ENCODE measurements around the gene P2RY11.

P2RY11 gene

GRCh38 chr19:10111405-10111811 is at the start of gene P2RY11:
P2RY11 (plus strand) TSS chr19:10111693; CDS start chr19:10111722, 29 bp downstream.
- no peak for DNase-seq (ENCODE audit: low read depth in 2 of 2)

DNA sequence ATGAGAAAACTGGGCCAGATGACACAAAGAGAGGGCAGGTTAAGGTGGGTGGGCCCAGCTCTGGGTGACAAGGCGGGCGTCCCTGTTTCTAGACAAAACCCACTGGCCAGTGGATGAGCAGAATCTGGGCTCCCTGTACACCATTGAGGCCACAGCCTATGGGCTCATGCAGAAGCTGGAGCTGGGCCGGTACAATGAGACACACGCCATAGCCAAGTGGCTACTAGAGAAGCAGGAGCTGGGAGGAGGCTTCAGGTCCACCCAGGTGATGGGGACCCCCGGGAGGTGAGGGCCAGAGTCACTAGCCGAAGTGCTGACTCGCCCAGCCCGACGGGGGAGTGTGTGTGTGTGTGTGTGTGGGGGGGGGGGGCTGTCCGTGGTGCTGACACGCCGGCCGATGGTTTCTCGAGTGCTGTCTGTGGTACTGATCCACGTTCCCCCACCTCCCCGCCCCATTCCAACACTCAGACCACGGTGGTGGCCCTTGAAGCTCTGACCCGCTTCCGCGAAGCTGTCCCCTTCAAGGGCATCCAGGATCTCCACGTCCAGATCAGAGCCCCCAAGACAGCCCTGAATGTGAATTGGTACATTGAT is 49.7 kb upstream of the P2RY11 start:
- DNase-seq (ENCODE audit: low read depth in 2 of 2) = no peak

DNA sequence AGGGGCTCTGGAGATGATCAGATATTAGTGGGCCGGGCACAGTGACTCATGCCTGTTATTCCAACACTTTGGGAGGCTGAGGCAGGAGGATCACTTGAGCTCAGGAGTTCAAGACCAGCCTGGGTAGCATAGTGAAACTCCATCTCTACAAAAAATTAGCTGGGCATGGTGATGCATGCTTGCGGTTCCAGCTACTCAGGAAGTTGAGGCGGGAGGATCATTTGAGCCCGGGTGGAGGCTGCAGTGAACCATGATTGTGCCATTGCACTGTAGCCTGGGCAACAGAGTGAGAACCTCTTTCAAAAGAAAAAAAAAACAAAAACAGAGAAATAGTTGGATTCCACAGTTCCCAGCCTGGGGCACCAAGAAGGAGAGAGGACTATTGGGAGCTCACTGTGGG is 43.3 kb upstream of the P2RY11 start:
- no peak for DNase-seq (ENCODE audit: low read depth in 2 of 2)

DNA sequence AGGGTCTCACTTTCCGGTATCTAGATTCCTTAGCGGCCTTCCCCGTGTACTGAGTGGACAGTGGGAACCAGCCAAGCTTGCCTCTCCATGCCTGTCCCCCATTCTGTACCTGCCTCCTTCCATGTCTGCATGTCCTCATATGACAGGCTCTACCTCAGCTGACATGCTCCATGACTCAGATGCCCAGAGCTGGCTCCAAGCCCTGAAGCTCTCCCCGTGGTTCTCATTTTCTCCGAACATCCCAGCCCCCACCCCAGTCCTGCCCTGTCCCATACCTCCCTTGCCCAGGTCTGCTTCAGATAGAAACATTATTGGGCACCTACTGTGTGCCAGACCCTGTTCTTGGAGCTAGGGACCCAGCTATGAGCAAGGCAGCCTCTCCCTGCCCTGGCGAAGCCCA is 42.4 kb upstream of the P2RY11 start:
- no peak for DNase-seq (ENCODE audit: low read depth in 2 of 2)

- DNase-seq (ENCODE audit: low read depth in 2 of 2) = no peak
These were observed 40.6 kb upstream of the P2RY11 start for GRCh38 chr19:10070730-10071446.

- DNase-seq (ENCODE audit: low read depth in 2 of 2) = no peak
These were observed 37.3 kb upstream of the P2RY11 start for GRCh38 chr19:10074153-10074552.

GRCh38 chr19:10076535-10076934 is 35.0 kb upstream of the P2RY11 start:
- DNase-seq (ENCODE audit: low read depth in 2 of 2) = no peak

- DNase-seq (ENCODE audit: low read depth in 2 of 2) = no peak
These were observed 33.2 kb upstream of the P2RY11 start for GRCh38 chr19:10078329-10078728.

- DNase-seq (ENCODE audit: low read depth in 2 of 2) = no peak
These were observed 32.5 kb upstream of the P2RY11 start for GRCh38 chr19:10079031-10079453.

DNA sequence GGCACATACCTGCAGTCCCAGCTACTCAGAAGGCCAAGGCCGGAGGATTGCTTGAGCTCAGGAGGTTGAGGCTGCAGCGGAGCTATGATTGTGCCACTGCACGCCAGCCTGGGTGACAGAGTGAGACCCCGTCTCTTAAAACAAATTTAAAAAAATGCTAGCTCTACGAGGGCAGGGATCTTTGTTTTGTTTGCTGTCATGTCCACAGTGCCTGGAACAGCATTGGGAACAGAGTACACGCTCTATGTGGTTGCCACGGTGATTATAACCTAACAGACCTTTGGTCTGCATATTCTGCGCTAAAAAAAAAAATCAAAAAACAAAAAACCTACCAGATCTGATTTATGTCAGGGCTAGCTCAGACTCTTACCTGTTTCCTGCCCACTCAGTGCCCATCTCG is 27.6 kb upstream of the P2RY11 start:
- DNase-seq (ENCODE audit: low read depth in 2 of 2) = no peak

DNA sequence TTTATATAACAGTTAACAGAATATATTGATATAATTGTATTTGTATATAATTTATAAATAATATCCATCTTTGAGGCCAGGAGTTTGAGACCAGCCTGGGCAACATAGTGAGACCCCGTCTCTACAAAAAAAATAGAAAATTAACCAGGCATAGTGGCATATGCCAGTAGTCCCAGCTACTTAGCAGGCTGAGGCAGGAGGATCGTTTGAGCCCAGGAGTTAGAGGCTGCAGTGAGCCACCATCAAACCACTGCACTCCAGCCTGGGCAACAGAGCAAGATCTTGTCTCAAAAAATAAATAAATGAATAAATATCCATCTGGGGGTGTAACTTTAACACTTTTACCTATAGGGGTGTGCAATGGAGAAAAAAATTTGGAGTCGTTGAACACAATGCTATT is 26.7 kb upstream of the P2RY11 start:
- DNase-seq (ENCODE audit: low read depth in 2 of 2) = no peak

GRCh38 chr19:10085641-10086590 is 25.6 kb upstream of the P2RY11 start, which contains the start of gene SHFL:
SHFL (plus strand) TSS chr19:10086317; CDS start chr19:10086428, 111 bp downstream.
- DNase-seq (ENCODE audit: low read depth in 2 of 2) = peak; percentile 71

DNA sequence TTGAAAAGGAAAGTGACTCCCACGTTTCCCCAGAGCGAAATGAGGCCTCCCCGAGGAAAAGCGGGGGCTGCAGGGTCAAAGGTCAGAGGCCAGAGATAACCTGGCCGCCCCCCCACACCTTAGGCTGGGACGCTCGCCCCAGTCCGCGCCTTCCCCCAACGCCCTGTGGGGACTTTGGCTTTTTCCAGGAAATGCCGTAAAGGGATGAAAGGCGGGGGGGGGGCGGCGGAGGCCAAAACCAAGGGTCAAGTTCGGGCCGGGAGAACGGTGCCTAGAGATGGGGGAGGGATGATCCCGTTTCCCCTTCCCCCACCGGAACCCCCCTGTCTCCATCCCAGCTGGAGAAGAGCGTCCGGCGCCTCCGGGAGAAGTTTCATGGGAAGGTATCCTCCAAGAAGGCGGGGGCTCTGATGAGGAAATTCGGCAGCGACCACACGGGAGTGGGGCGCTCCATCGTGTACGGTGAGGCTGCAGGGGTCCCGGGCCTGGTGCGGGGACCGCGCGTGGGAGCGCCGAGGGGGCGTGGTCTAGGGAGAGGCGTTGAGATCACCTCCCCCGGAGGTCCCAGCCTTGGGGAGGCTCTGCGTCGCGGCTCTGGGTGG is 24.8 kb upstream of the P2RY11 start:
- DNase-seq (ENCODE audit: low read depth in 2 of 2) = peak in 1 of 2 donors; percentile 39

DNA sequence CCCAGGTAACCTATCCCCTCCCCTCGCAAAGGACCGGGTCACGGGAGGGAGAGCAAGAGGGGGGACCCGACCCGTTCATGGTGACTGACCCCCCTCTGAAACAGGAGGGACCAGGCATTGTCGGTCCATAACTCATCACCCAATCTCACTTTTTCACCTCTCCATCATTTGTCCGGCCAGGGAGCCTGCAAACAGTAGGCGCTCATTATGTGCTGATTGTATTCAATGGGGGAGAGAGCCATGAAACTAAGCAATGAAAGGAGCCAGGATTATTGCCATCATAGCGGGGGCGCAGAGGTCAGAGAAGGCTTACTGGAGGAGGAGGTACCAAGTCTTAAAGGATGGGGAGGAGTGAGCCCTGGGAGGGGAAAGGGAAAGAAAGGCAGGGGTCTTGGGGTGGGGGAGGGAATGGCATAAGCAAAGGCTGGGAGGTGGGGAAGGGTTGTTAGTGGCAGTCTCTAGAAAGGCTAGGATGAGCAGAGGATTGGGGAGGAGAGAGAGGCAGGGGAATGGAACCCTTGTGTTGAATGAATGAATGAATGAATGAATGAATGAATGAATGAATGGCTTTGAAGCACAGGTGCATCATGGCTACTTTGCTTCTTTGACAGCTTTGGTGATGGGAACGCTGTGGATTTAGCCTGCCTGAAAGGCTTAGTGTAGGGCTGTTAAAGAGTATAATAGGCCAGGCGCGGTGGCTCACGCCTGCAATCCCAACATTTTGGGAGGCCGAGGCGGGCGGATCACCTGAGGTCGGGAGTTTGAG is 24.0 kb upstream of the P2RY11 start:
- no peak for DNase-seq (ENCODE audit: low read depth in 2 of 2)

- no peak for DNase-seq (ENCODE audit: low read depth in 2 of 2)
These were observed 22.4 kb upstream of the P2RY11 start for GRCh38 chr19:10088949-10089554.

- no peak for DNase-seq (ENCODE audit: low read depth in 2 of 2)
These were observed 21.6 kb upstream of the P2RY11 start for GRCh38 chr19:10089801-10090375.

DNA sequence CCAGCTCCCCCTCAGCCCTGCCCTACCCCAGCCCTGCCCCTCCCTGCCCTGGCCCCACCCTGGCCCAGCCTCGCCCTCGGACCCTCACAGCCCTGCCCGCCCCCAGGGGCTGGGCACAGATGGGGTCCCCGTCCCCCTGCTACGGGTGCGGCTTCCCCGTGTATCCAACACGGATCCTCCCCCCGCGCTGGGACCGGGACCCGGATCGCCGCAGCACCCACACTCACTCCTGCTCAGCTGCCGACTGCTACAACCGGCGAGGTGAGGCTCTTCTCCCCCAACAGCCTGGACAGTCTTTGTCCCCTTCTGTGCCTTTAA is 20.2 kb upstream of the P2RY11 start:
- DNase-seq (ENCODE audit: low read depth in 2 of 2) = no peak

DNA sequence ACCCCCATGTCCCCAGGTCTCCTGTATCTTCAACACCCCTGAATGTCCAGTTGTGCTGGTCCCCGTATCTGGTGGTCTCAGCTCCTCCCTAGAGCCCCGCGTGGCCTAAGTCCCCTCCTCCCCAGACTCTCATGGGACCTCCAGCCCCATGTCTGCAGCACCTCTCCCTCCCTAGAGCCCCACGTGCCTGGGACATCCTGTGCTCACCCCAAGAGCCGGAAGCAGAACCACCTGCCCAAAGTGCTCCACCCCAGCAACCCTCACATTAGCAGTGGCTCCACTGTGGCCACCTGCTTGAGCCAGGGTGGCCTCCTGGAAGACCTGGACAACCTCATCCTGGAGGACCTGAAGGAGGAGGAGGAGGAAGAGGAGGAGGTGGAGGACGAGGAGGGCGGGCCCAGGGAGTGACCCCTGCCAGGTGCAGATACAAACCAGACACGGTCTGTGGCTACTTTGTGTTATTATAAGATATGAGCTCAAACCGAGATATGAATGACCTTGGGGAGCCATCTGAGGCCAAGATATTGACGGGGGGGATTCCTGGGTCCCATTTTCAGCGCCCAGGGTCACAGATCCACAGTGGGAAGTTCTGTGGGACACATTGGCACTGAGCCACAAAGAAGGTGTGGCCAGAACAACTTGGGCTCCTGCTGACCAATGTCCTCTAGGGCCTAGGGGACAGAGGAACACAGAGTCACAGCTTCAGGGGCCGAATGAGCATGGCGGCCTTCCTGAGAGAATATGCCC is 19.4 kb upstream of the P2RY11 start:
- no peak for DNase-seq (ENCODE audit: low read depth in 2 of 2)

DNA sequence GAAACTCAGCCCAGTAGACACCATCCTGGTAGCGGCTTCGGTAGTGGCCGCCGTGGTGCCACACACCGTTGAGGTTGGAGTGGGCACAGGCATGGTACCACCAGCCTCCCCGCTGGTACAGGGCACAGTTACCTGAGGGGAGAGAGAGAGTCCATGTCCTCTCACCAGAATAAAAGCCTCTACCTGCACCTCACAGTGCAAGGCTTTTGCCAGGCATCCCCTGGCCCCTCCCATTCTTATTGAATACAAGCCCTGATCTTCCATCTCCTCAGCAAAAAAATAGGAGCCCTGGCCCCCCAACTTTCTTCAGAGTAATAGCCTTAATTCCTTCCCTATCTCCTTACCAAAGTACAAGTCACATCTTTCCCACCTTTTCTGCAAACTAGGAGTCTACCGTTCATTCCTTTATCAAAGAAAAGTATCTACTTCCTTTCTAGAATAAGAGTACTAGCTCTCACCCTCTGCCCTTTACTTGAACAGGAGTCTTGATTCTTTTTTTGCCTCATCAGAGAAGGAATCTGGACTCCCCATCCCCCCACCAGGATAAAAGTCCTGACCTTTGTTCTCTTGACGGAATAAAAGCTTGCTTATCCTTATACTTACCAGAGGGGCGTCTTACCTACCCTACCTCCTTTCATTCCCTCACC is 18.7 kb upstream of the P2RY11 start:
- no peak for DNase-seq (ENCODE audit: low read depth in 2 of 2)
